K562 (cell line): Measurements from ENCODE around the gene TMEM88.

Experiments used
- CTCF ChIP-seq, 3 experiments: IDR thresholded peaks in 2 of 3; conservative IDR thresholded peaks in 1 of 3; 2 replicates each; pipeline ENCODE4 v1.5.1; 2011 to 2012; ENCODE audit warnings: low read length in 3 of 3, mild to moderate bottlenecking in 3 of 3, control low read depth in 2 of 3, improper control_type of control experiment in 1 of 3, inconsistent platforms in 1 of 3, low read depth in 1 of 3, mixed read lengths in 1 of 3, moderate library complexity in 1 of 3; ENCODE audit not compliant: insufficient read depth in 2 of 3
- NFYB ChIP-seq: IDR thresholded peaks from 2 replicates; pipeline ENCODE4 v1.6.1; 2011; ENCODE audit warnings: mild to moderate bottlenecking, moderate library complexity; ENCODE audit not compliant: insufficient read length; ENCODE audit errors: extremely low read depth
- RAD21 ChIP-seq, 2 experiments: fragments of 250-450 bp in 1 of 2; fragments of 450-650 bp in 1 of 2; sonication (Bioruptor Pico) in 1 of 2; formaldehyde crosslinking in 1 of 2; IDR thresholded peaks in 1 of 2; conservative IDR thresholded peaks in 1 of 2; 2 replicates each; pipeline versions ENCODE4 v1.4.0 to v1.8.0; 2020 to 2022; ENCODE audit warnings: mild to moderate bottlenecking in 2 of 2, moderate library complexity in 1 of 2
- TAL1 ChIP-seq: fragments of 450-650 bp; IDR thresholded peaks from 2 replicates; pipeline ENCODE4 v1.6.1; 2016; ENCODE audit warnings: mild to moderate bottlenecking
- ZZZ3 ChIP-seq: fragments of 450-650 bp; IDR thresholded peaks from 2 replicates; pipeline ENCODE4 v1.6.1; 2016; ENCODE audit warnings: antibody characterized with exemption, mild to moderate bottlenecking, moderate library complexity

GRCh38 chr17:7836596-7837407 is 18.1 kb upstream of the TMEM88 start:
- TF ChIP-seq ZZZ3 (no peak), CTCF (IDR thresholded peaks at IDR 0.05 in 2 of 3, conservative IDR thresholded peaks at IDR 0.05 in 1 of 3; ENCODE audit: insufficient read depth in 2 of 3, low read depth in 1 of 3, low read length in 3 of 3) (no peak), TAL1 (no peak), RAD21 (CRISPR knock-in tag; conservative IDR thresholded peaks at IDR 0.05 in 1 of 2, IDR thresholded peaks at IDR 0.05 in 1 of 2) (no peak), NFYB (no peak)
